Stimulated activated CD8-positive, alpha-beta memory T cell treated with anti-CD3 and anti-CD28 coated beads, Interleukin-12 subunit alpha, Interleukin-12 subunit beta, amount 100 ng/mL, for 24 hours (primary cell): Measurements from ENCODE around the gene GNAT1.

Experiments
- DNase-seq: peaks from one replicate; pipeline ENCODE4 v3.0.0-alpha.2; 2020; ENCODE audit errors: extremely low read depth

GNAT1 gene

GRCh38 chr3:50181985-50182384 lies 9.4 kb upstream of the GNAT1 start:
- DNase-seq: no peak

DNA sequence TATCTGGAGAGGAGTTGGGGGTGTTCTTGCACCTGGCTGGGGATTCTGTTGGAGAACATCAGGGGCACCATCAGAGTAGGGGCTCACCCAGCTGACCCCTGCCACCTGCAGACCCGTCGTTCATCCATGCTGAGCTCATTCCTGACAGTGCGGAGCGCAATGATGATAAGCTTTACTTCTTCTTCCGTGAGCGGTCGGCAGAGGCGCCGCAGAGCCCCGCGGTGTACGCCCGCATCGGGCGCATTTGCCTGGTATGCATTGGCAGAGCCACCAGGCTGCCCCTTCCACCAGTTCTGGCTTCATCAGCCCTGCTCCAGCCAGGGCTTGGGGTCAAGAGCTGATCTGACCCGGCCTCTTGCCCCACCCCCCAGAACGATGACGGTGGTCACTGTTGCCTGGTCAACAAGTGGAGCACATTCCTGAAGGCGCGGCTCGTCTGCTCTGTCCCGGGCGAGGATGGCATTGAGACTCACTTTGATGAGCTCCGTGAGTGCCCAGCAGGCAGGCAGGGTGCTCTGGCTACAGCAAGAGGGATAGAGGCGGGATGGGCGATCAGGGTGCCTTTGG lies 8.8 kb upstream of the GNAT1 start:
- DNase-seq: no peak

- no peak for DNase-seq
Observed at GRCh38 chr3:50183755-50184154, 7.7 kb upstream of the GNAT1 start.

DNA sequence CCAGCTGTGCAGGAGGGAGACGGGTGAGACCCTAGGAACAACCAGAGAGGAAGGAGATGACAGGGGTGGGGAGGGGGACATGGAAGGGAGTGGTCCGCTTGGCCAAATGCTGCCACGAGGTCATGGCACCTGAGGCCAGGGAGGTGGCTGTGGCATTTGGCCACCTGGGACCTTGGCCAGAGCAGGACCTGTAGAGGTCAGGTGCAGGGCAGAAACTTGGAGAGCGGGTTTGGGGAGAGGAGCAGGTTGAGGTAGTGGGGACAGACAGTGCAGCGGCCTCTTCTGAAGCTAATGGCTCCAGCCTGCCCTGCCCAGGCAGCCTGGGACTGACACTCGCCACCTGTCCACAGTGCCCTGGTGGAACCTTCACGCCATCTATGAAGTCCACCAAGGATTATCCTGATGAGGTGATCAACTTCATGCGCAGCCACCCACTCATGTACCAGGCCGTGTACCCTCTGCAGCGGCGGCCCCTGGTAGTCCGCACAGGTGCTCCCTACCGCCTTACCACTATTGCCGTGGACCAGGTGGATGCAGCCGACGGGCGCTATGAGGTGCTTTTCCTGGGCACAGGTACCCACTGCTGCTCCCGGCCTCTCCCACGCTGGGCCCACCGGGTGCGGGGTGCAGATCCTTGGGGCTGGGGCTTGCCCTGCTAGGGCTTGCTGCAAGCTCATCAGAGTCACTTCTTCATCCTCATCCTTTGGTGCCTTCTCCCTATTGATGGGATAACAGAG lies 7.0 kb upstream of the GNAT1 start:
- DNase-seq: no peak

GRCh38 chr3:50185230-50185629 lies 6.2 kb upstream of the GNAT1 start:
- no peak for DNase-seq

DNA sequence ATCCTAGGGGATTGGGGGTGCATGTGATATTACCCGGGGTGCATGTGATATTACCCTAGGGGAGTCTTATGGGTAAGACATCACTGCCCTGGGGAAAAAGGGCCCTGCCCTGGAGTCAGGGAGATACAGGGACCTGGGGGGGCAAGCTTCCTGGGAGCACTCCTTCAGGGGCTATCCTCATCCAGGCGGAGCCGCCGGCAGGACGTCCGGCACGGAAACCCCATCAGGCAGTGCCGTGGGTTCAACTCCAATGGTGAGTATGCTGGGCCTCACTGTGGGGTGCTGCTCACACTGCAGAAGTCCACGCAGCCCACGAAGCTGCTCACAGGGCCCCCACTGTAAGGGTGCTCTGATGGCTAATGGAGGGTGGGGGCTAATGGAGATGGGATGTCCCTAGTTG lies 5.3 kb upstream of the GNAT1 start:
- DNase-seq: no peak

GRCh38 chr3:50187750-50188149 lies 3.7 kb upstream of the GNAT1 start:
- no peak for DNase-seq

DNA sequence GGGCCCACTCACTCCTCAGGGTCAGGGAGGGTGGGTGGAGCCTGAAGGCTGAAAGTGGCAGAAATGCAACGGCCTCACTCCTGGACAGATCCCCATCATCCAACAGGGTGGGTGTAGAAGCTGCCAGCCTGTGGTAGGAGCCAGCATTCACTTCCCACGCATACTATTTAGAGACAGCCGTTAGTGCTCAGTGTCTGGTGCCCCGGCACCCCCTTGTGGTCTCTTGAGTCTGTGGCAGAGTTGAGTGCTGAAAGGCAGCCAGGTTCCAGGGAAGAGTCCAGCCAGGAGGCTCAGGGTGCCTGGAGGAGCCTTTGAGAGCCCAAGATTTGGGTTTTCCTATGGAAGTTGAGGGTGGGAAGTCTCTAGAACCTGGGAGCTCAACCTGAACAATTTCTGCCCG lies 2.1 kb upstream of the GNAT1 start:
- DNase-seq: no peak

DNA sequence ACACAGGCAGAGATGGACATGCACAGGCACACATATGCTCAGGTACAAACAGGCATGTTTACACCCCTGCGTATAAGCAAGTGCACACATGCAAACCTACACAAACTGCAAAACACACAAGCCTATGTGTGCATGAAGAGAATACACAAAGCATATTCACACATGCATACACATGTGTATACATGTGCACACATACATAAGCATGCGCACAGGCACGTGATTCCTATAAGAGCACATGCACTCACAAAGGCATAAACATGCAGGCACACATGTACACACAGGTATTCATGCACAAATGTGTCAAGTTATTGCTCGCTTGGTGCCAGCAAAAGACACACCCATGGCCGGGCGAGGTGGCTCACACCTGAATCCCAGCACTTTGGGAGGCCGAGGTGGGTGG lies 1.4 kb upstream of the GNAT1 start:
- no peak for DNase-seq

DNA sequence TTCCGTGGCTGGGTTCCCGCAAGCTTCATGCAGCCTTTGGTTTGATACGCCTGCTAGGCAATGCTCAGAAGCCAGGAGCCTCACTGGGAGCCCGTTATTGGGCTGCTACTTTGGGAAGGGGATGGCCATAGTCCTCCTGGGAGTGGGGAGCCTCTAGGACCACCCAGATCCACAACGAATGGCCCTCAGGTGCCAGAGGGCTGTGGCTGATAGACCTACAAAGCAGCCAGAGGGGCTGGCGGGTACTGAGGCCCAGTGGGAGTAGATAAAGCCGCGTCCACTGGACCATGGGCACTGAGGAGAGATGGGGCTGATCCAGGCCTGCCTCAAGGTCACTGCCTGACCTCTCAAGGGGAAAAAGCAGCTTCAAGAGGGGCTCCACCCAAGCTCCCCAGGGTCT lies 714 bp downstream of the GNAT1 start:
- no peak for DNase-seq

GRCh38 chr3:50192689-50193141 lies 1.3 kb downstream of the GNAT1 start:
- peak; percentile 39 for DNase-seq

DNA sequence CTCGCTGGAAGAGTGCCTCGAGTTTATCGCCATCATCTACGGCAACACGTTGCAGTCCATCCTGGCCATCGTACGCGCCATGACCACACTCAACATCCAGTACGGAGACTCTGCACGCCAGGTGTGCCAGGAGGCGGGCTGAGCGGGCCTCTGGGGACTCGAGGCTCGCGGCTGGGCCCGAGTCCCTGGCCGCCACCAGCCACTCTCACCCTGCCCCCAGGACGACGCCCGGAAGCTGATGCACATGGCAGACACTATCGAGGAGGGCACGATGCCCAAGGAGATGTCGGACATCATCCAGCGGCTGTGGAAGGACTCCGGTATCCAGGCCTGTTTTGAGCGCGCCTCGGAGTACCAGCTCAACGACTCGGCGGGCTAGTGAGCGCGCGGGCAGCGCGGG lies 1.9 kb downstream of the GNAT1 start:
- no peak for DNase-seq

- no peak for DNase-seq
Observed at GRCh38 chr3:50193746-50194127, 2.3 kb downstream of the GNAT1 start.

DNA sequence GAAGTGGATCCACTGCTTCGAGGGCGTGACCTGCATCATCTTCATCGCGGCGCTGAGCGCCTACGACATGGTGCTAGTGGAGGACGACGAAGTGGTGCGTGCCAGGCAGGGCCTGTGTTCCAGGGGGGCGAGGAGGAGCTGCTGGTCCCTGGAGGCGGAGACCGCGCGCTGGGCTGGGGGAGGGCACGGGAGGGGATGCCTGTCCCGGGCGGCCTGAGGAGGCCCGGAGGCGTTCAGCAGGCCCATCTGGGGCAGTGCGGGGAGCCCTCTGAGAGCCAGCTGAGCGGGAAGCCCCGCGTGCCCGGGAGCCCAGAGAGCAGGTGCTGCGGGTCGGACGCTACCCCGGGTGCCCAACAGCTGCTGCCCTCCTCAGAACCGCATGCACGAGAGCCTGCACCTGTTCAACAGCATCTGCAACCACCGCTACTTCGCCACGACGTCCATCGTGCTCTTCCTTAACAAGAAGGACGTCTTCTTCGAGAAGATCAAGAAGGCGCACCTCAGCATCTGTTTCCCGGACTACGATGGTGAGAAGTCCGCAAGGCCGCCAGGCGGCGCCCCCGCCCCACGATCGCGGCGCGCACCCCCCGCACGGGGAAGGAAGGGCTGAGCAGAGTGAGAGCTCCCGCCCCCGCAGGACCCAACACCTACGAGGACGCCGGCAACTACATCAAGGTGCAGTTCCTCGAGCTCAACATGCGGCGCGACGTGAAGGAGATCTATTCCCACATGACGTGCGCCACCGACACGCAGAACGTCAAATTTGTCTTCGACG lies 2.9 kb downstream of the GNAT1 start:
- DNase-seq: peak; percentile 47

DNA sequence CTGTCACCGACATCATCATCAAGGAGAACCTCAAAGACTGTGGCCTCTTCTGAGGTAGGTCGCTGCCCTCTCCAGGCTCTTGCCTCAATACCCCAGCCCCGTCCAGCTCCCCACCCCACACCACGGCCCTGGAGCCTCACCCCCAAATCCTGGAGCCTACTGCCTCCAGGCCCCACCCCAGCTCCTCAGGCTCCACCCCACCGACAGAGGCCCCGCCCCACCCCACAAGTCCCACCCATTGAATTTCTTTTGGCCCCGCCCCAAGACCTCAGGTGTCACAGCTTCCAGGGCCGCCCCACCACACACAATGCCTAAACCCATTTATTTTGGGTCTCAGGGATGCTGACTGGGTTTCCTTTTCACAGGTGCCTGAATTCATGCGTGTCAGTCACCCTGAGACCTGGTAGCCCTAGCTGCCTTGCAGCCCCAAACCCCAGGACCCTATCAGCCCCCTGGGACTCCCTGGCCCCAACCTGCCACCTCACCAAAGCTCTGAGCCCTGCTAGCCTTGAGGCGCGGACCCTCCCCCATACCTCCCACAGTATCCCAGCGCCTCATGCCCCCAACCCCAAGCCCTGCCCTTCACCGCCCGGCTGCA lies 3.6 kb downstream of the GNAT1 start:
- peak; percentile 23 for DNase-seq

DNA sequence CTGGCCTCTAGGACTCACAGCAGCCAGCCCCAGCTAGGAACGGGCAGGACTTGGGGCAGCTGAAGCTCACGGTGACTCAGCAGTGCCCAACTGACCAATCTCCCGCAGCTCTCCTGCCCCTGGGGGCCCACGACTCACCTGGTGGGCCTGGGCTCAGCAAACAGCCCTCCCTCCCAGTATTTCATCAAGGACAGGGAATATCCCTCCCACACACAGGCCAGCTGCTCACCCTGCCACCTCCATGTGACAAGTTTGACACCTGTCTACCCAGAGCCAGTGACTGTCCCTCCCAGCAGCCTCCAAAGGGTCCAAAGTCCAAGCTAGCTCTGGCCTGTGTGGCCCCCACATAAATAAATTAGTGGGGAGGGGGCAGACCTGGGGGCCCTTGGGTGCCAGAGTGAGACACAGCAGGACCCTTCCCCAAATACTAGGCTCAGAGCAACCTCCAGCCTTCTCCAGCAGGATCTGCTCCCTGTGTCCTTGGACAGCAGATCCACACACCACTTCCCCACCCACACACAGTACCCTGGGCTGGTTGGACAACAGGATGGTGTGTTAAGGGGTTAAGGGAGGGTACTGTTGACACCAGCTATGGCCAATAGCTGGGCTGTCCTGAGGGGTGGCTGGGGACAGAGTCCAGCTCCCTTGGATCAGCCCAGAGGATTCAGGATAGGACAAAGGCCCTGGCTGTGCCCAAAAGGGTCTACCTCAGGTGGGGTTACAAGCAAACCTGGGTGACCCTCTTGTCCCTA lies 4.3 kb downstream of the GNAT1 start:
- DNase-seq: no peak

DNA sequence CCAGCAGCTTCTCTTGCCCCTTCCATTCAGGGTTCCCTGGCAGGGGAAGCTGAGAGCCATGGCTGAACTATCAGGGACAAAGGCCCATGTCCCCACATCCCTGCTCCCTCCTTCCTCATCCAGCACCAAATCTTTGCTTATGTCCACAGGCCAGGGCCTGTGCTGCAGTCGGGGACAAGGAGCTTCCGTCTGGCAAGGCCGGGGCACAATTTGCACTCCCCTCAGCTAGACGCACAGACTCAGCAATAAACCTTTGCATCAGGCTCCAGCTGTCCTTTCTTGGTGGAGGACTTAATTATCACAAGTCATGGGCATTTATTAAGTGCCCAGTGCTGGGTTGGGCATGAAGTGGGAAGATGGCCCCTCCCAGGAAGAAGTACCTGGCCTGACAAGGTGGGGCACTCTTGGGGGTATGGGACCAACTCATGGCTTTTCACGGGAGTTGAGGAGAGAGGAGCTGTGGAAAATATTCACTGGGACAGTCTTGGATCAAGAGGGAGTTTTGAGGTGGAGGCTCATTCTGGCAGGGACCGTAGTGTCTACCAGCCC lies 4.9 kb downstream of the GNAT1 start:
- no peak for DNase-seq

DNA sequence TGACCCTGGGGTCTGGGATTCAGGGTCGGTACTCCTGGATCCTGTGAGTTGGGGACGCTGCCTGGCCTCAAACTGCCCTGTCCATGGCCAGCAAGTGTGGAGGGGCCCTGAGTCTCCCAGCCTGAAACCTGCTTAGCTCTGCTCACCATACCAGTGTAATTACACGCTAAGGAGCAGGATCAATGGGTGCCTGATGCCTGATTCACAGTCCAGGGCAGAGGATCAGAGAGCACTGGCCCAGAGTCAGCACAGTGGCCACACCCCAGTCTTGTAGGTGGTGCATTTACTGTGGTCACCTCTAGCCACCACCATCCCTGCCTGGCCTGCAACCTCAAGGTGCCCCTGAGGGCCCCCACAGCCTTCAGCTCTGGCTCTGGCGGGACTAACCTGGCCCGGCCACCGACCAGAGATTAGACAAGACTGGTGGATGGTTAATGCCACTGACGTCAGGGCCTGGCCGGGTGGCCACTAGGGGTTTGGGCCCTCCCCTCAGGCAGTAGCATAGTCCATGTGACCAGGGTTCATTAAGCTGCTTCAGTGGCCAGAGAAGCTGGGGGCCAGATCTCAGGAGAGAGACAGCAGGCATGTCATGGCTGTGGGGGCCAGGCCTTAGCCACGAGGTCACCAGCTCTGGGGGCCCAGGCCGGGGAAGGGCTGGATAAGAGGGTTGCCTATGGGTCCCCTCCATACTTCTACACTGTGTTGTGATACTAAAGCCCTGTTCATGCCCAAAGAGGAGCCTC lies 10.3 kb downstream of the GNAT1 start:
- DNase-seq: no peak

GRCh38 chr3:50202353-50203112 lies 11.1 kb downstream of the GNAT1 start:
- no peak for DNase-seq
